ENCODE data around the gene MYO1A. TPM values are rescaled to one million over a fixed set of nuclear protein-coding genes. Genes with fewer than 3 reads are reported as not detected.

MYO1A gene
- total and polyA plus RNA-seq, 2 experiments from 2014 or later = 1.5 TPM; not detected in 1

DNA sequence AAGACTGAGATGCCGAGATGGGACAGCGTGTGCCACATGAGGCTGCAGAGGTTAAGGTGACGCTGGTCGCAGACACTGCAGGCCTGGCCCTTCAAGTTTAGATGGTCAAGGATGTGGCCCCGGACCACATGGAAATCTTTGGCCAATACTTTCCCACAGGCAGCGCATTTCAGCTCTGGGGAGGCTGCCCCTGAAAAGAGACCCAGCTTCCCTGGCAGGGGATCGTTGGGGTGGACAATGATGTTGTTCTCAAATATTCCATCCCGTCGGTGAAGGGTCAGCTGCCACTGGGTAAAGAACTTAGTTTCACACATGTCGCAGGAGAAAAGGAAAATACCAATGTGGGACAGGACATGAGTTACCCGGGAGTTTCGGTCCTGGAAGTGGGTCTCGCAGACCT lies 46.5 kb downstream of the MYO1A start:
- no peak overlapping the region for H3K4me3 ChIP-seq
- no peak overlapping the region for H3K27ac ChIP-seq
- no peaks in the 10 kb centered on the region for H3K27me3 ChIP-seq
- peaks cover 11% of the 10 kb centered on the region for H3K4me1 ChIP-seq (ENCODE audit: low read depth)
- no peaks in the 10 kb centered on the region for H3K9me3 ChIP-seq (ENCODE audit: low read depth)
- H3K36me3 ChIP-seq = peaks cover 19% of the 10 kb centered on the region
- TF ChIP-seq, protein P1, sequence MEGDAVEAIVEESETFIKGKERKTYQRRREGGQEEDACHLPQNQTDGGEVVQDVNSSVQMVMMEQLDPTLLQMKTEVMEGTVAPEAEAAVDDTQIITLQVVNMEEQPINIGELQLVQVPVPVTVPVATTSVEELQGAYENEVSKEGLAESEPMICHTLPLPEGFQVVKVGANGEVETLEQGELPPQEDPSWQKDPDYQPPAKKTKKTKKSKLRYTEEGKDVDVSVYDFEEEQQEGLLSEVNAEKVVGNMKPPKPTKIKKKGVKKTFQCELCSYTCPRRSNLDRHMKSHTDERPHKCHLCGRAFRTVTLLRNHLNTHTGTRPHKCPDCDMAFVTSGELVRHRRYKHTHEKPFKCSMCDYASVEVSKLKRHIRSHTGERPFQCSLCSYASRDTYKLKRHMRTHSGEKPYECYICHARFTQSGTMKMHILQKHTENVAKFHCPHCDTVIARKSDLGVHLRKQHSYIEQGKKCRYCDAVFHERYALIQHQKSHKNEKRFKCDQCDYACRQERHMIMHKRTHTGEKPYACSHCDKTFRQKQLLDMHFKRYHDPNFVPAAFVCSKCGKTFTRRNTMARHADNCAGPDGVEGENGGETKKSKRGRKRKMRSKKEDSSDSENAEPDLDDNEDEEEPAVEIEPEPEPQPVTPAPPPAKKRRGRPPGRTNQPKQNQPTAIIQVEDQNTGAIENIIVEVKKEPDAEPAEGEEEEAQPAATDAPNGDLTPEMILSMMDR (IDR thresholded peaks at IDR 0.05; ENCODE audit: low read depth, low read length) = no peak
- DNase-seq (ENCODE audit: low read depth in 1 of 2, low spot score in 1 of 2) = no peak

DNA sequence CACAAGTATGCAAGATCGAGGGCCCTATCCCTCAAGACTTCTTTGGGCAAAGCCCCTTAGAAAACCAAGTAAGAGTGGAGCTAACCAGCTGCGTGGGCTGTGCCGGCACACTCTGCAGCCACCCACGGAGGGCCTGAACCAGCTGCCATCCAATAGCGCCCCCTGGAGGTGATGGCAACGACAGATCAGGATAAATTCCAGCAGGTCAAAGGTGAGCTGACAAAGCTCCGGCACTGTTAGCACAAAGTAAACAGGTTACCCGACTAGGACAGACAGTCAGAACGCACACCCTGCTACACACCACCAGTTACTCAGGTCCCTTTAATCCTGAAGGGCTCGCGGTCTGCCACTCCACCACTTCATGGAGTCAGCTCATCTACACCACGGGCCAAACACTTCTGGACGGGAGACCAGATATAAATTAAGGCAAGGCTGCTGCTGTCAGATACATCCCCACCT lies 48.5 kb downstream of the MYO1A start:
- no peak overlapping the region for H3K27ac ChIP-seq
- TF ChIP-seq, protein P1 (IDR thresholded peaks at IDR 0.05; ENCODE audit: low read depth, low read length) = peak; percentile 81
- peak; percentile 77 to 81 for DNase-seq (ENCODE audit: low read depth in 1 of 2, low spot score in 1 of 2)
- H3K36me3 ChIP-seq = peaks cover 19% of the 10 kb centered on the region
- no peaks in the 10 kb centered on the region for H3K27me3 ChIP-seq
- H3K4me1 ChIP-seq (ENCODE audit: low read depth) = peaks cover 8% of the 10 kb centered on the region
- no peaks in the 10 kb centered on the region for H3K9me3 ChIP-seq (ENCODE audit: low read depth)
- no peak overlapping the region for H3K4me3 ChIP-seq

DNA sequence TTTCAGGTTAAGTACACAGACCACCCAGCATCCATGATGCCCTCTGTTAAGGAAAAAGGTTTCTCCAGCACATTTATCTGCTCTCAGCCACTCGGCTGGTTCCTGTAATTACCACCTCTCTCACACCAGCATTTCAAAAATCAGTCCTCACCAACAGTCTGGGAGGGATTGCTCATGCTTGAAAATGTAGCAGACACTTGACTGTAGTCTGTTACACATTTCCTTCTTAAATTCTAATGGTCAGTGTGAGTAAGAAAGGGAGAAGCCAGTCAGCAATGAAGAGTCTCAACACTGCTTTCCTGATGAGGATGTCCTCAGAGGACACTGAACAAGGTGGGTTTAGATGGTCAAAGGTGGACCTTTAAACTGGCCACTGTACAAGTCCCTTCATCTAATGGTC lies 49.5 kb downstream of the MYO1A start:
- H3K27ac ChIP-seq = no peak overlapping the region
- peaks cover 19% of the 10 kb centered on the region for H3K36me3 ChIP-seq
- TF ChIP-seq, protein P1 (IDR thresholded peaks at IDR 0.05; ENCODE audit: low read depth, low read length) = no peak
- H3K27me3 ChIP-seq = no peaks in the 10 kb centered on the region
- no peak for DNase-seq (ENCODE audit: low read depth in 1 of 2, low spot score in 1 of 2)
- H3K4me1 ChIP-seq (ENCODE audit: low read depth) = peaks cover 7% of the 10 kb centered on the region
- no peaks in the 10 kb centered on the region for H3K9me3 ChIP-seq (ENCODE audit: low read depth)
- H3K4me3 ChIP-seq = no peak overlapping the region

DNA sequence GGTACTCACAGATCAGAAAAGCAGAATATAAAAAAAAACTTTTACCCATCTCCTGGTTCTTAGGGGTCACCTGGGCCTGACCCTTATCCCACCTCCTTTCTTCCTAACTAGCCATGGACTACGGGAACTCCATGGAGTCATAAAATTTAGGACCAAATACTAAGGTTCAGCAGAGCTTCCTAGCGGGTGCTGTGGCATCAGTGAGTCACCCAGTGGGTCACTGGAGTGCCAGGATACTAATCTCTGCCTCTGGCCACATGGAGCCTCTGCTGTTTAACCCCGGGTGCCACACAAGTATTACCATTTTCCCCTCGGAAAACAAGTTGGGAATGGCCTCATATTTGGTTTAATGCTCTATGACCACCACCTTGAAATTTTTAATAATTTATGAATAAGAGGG lies 50.5 kb downstream of the MYO1A start:
- H3K9me3 ChIP-seq (ENCODE audit: low read depth) = no peaks in the 10 kb centered on the region
- H3K4me1 ChIP-seq (ENCODE audit: low read depth) = peaks cover 3% of the 10 kb centered on the region
- H3K27ac ChIP-seq = no peak overlapping the region
- TF ChIP-seq, protein P1 (IDR thresholded peaks at IDR 0.05; ENCODE audit: low read depth, low read length) = no peak
- H3K36me3 ChIP-seq = peaks cover 19% of the 10 kb centered on the region
- H3K27me3 ChIP-seq = no peaks in the 10 kb centered on the region
- H3K4me3 ChIP-seq = no peak overlapping the region
- DNase-seq (ENCODE audit: low read depth in 1 of 2, low spot score in 1 of 2) = no peak

DNA sequence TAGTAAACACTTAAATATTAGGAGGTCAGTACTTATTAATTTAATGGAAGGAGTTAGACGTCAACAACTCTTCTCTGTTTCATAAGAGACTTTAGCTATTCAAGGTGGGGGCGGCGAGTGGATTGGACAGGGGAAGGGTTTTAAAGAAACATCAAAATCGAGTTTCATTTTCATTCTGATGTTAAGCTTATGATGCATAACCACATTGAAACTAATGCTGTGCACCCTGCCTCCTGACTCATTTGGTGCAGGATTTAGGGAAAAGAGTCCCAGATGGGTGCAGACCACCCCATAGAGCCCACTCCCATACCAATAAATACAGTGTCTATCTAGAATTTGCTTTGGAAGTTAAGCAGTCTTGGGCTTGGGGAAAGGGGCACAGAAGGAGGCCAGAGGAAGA lies 50.9 kb downstream of the MYO1A start:
- TF ChIP-seq, protein P1 (IDR thresholded peaks at IDR 0.05; ENCODE audit: low read depth, low read length) = no peak
- no peaks in the 10 kb centered on the region for H3K27me3 ChIP-seq
- DNase-seq (ENCODE audit: low read depth in 1 of 2, low spot score in 1 of 2) = no peak
- H3K4me1 ChIP-seq (ENCODE audit: low read depth) = peaks cover 3% of the 10 kb centered on the region
- H3K36me3 ChIP-seq = peaks cover 19% of the 10 kb centered on the region
- no peaks in the 10 kb centered on the region for H3K9me3 ChIP-seq (ENCODE audit: low read depth)
- H3K27ac ChIP-seq = no peak overlapping the region
- H3K4me3 ChIP-seq = no peak overlapping the region

DNA sequence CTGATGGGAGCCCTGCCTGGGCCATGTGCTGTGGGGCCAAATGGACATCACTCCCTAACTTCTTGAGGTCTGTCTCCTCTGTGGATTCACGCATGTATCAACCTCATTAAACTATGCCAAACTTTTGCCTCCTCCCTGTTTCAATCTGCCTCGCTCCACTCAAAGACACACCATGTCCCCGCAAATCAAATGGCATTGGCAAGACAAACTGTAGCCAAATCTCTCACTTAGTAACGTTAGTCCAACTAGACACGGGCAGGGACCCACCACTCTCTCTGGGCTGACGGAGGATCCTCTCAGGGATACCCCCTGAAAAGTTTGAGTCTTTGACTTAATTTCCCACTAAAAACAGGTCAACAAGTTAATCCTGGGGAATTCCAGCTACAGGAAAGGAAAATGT lies 51.6 kb downstream of the MYO1A start:
- TF ChIP-seq, protein P1 (IDR thresholded peaks at IDR 0.05; ENCODE audit: low read depth, low read length) = no peak
- no peak for DNase-seq (ENCODE audit: low read depth in 1 of 2, low spot score in 1 of 2)
- H3K27ac ChIP-seq = no peak overlapping the region
- H3K4me1 ChIP-seq (ENCODE audit: low read depth) = peaks cover 3% of the 10 kb centered on the region
- H3K36me3 ChIP-seq = peaks cover 16% of the 10 kb centered on the region
- no peaks in the 10 kb centered on the region for H3K9me3 ChIP-seq (ENCODE audit: low read depth)
- H3K4me3 ChIP-seq = no peak overlapping the region
- H3K27me3 ChIP-seq = no peaks in the 10 kb centered on the region
